GM12878 (cell line): ENCODE data around the gene FNDC3B. TPM values are rescaled to one million over a fixed set of nuclear protein-coding genes. Genes with fewer than 3 reads are reported as not detected.

Experiments
- ATAC-seq: fragments of 200-7000 bp; cut with Tn5 transposase; 3 replicates; pipeline ENCODE4 v1.9.1; 2020; ENCODE audit warnings: mild to moderate bottlenecking, moderate library complexity
- BruUV-seq: library from RNA; stranded (reverse); fragments of 400-500 nt; replicated peaks from 2 replicates; lab custom pipeline; 2021; lab: Mats Ljungman, UMichigan
- CTCF ChIA-PET: fragments of 300-600 bp; sonication (Branson Sonifier 250); formaldehyde crosslinking; extraction: SDS; loops from one replicate; lab custom pipeline; 2021; ENCODE audit warnings: inconsistent platforms; lab: Yijun Ruan, JAX
- POLR2A ChIA-PET: fragments of 350-600 bp; formaldehyde crosslinking; extraction: SDS; loops from one replicate; lab custom pipeline; 2021; ENCODE audit warnings: inconsistent platforms; lab: Charles Lee
- RAD21 ChIA-PET: fragments of 300-600 bp; sonication (Branson Sonifier 250); formaldehyde crosslinking; loops from one replicate; lab custom pipeline; 2023; ENCODE audit warnings: antibody characterized with exemption; ENCODE audit not compliant: unreplicated experiment; lab: Charles Lee
- SMC1A ChIA-PET: fragments of 300-600 bp; sonication (Branson Sonifier 250); formaldehyde crosslinking; loops from one replicate; lab custom pipeline; 2023; ENCODE audit not compliant: unreplicated experiment, uncharacterized antibody; lab: Charles Lee
- DNase-seq: peaks from one replicate; pipeline ENCODE4 v3.0.0-alpha.2; 2011; ENCODE audit warnings: low read depth, low spot score
- FAIRE-seq: peaks from 3 replicates; lab custom pipeline; 2011; peaks lifted over from hg19 to GRCh38; lab: Jason Lieb, UNC
- H2AFZ ChIP-seq: 2 replicates; pipeline ENCODE4 v1.6.0; 2011; ENCODE audit warnings: low read depth, low read length, control low read depth; ENCODE audit not compliant: control insufficient read depth
- H3K27ac ChIP-seq: 2 replicates; pipeline ENCODE4 v1.5.1; 2011; ENCODE audit warnings: control low read depth; ENCODE audit not compliant: control insufficient read depth, insufficient read depth
- H3K27me3 ChIP-seq, 2 experiments: replicated peaks in 1 of 2; 2 replicates each; pipeline versions ENCODE4 v1.6.0 to v1.6.1; 2011; ENCODE audit warnings: low read length in 1 of 2; ENCODE audit not compliant: control insufficient read depth in 2 of 2, insufficient read depth in 2 of 2
- H3K36me3 ChIP-seq, 2 experiments: 2 replicates each; pipeline ENCODE4 v1.5.1; 2011; ENCODE audit warnings: low read length in 1 of 2; ENCODE audit not compliant: control insufficient read depth in 2 of 2, insufficient read depth in 2 of 2
- H3K4me1 ChIP-seq: 2 replicates; pipeline ENCODE4 v1.6.1; 2011; ENCODE audit warnings: mild to moderate bottlenecking, low read length, moderate library complexity, mixed read lengths; ENCODE audit not compliant: control insufficient read depth, insufficient read depth
- H3K4me2 ChIP-seq: 2 replicates; pipeline ENCODE4 v1.6.0; 2011; ENCODE audit warnings: control low read depth; ENCODE audit not compliant: control insufficient read depth, insufficient read depth
- H3K4me3 ChIP-seq: fragments of 200-600 bp; sonication (generic); 2 replicates; pipeline ENCODE4 v1.5.1; 2016
- H3K79me2 ChIP-seq: 2 replicates; pipeline ENCODE4 v1.6.0; 2011; ENCODE audit warnings: low read length; ENCODE audit not compliant: control insufficient read depth, insufficient read depth
- H3K9ac ChIP-seq: 2 replicates; pipeline ENCODE4 v1.8.0; 2011; ENCODE audit warnings: low read length, control low read depth, mixed read lengths; ENCODE audit not compliant: control insufficient read depth, insufficient read depth
- H3K9me3 ChIP-seq: replicated peaks from 3 replicates; pipeline ENCODE4 v1.5.1; 2011; ENCODE audit warnings: mild to moderate bottlenecking, low read length; ENCODE audit not compliant: control insufficient read depth, insufficient read depth
- H4K20me1 ChIP-seq: 2 replicates; pipeline ENCODE4 v1.6.0; 2011; ENCODE audit not compliant: control insufficient read depth, insufficient read depth
- HDAC6 ChIP-seq: fragments of 200-600 bp; sonication (generic); IDR thresholded peaks from one replicate; pipeline ENCODE4 v1.8.0; 2017; ENCODE audit warnings: antibody characterized with exemption; ENCODE audit not compliant: unreplicated experiment
- RBBP5 ChIP-seq: fragments of 200-600 bp; sonication (generic); conservative IDR thresholded peaks from 2 replicates; pipeline ENCODE4 v1.6.1; 2016
- SKIL ChIP-seq: fragments of 450-650 bp; IDR thresholded peaks from 2 replicates; pipeline ENCODE4 v1.6.1; 2017; ENCODE audit warnings: mild to moderate bottlenecking, low read depth, inconsistent platforms; ENCODE audit not compliant: poor library complexity, severe bottlenecking
- WGBS: methylation state at CpG from one replicate; pipeline ENCODE4 v1.1.6; 2016; ENCODE audit warnings: low lambda C conversion rate; ENCODE audit not compliant: insufficient replicate concordance, insufficient coverage; ENCODE audit errors: missing lambda C conversion rate; 5-methylcytosine and 5-hydroxymethylcytosine counted together
- in situ Hi-C: fragments of 300-500 bp; cut with MboI; formaldehyde crosslinking; loops from 9 replicates; pipeline ENCODE4 v1.14.3; 2018; ENCODE audit warnings: mixed read lengths
- intact Hi-C: fragments of 100-400 bp; cut with micrococcal nuclease; formaldehyde crosslinking; loops from one replicate; pipeline ENCODE4 v1.14.2; 2022; ENCODE audit not compliant: unreplicated experiment
- polyA plus RNA-seq, 11 experiments: library from polyadenylated mRNA; depleted of rRNA in 4 of 11; unstranded in 6 of 11; stranded (reverse) in 5 of 11; fragments of >200 nt; fragmentation: Nextera tagmentation in 4 of 11; fragmentation: Illumina TruSeq in 1 of 11; extraction: Ambion mirVana in 4 of 11; extraction: Trizol in 1 of 11; gene quantifications; 1 replicate in 1 of 11; 2 replicates in 10 of 11; pipeline versions ENCODE4 v1.2.1 to v1.2.3, GENCODE V29; 2011 to 2016; ENCODE audit warnings: inconsistent platforms in 2 of 11, missing spikeins in 2 of 11, low read depth in 1 of 11
- total RNA-seq, 4 experiments: library from RNA; depleted of rRNA in 3 of 4; stranded (reverse); fragments of >200 nt in 3 of 4; fragmentation: Illumina TruSeq in 1 of 4; extraction: Trizol in 1 of 4; gene quantifications; 2 replicates each; pipeline versions ENCODE4 v1.2.1 to v1.2.3, GENCODE V29; 2013 to 2021
- TF ChIP-seq, protein P1 (sequence below): fragments of 150-350 bp; IDR thresholded peaks from 2 replicates; pipeline ENCODE4 v1.6.1; 2014; ENCODE audit warnings: mild to moderate bottlenecking, low read depth, low read length

FNDC3B gene
- total and polyA plus RNA-seq, 10 of the 15 experiments (the other 5 are each of a cell fraction or from before 2014, with no cell fraction given) = 7.9 to 35.0 (median 18.5) TPM

GRCh38 chr3:172300862-172301261 lies 261.5 kb downstream of the FNDC3B start:
- ChIA-PET SMC1A (interaction anchor here (1.2 kb wide), 1 partner anchor 10 kb away, joined by 3 read pairs; no protein-coding TSS in a partner anchor), RAD21 (no interaction called here), CTCF (interaction anchor here (2.0 kb wide), 1 partner anchor 32 kb away, joined by 12 read pairs; no protein-coding TSS in a partner anchor), POLR2A (no interaction called here)
- no peaks in the 10 kb centered on the region for H4K20me1 ChIP-seq
- no peak for DNase-seq
- BruUV-seq = no TSS peak
- H3K4me1 ChIP-seq = no peaks in the 10 kb centered on the region
- no peak overlapping the region for H3K4me3 ChIP-seq
- intact Hi-C loops = no loop called here
- FAIRE-seq = no peak
- H3K79me2 ChIP-seq = no peaks in the 10 kb centered on the region
- no peak overlapping the region for H3K27ac ChIP-seq
- no peaks in the 10 kb centered on the region for H3K27me3 ChIP-seq
- TF ChIP-seq HDAC6 = no peak
- no peak for TF ChIP-seq SKIL
- TF ChIP-seq, protein P1, sequence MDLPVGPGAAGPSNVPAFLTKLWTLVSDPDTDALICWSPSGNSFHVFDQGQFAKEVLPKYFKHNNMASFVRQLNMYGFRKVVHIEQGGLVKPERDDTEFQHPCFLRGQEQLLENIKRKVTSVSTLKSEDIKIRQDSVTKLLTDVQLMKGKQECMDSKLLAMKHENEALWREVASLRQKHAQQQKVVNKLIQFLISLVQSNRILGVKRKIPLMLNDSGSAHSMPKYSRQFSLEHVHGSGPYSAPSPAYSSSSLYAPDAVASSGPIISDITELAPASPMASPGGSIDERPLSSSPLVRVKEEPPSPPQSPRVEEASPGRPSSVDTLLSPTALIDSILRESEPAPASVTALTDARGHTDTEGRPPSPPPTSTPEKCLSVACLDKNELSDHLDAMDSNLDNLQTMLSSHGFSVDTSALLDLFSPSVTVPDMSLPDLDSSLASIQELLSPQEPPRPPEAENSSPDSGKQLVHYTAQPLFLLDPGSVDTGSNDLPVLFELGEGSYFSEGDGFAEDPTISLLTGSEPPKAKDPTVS = no peak
- TF ChIP-seq RBBP5 = no peak
- H3K9me3 ChIP-seq = no peaks in the 10 kb centered on the region
- no peak overlapping the region for H3K4me2 ChIP-seq
- ATAC-seq = no peak
- no peak overlapping the region for H2AFZ ChIP-seq
- no peak overlapping the region for H3K9ac ChIP-seq
- H3K36me3 ChIP-seq = peaks cover 7 to 11% of the 10 kb centered on the region in 2 experiments
- 88% methylated on average over 5 of the region's 5 CpGs for WGBS
- in situ Hi-C loops = no loop called here
